Bronchial epithelial cell (primary cell): ENCODE results near the gene ARF3. TPM values are rescaled to one million over a fixed set of nuclear protein-coding genes. Genes with fewer than 3 reads are reported as not detected.

Source experiments
- DNase-seq: peaks from one replicate; pipeline ENCODE4 v3.0.0-alpha.2; 2010; ENCODE audit warnings: low read depth
- FAIRE-seq: peaks from 2 replicates; lab custom pipeline; 2011; peaks lifted over from hg19 to GRCh38; lab: Jason Lieb, UNC
- H3K27me3 ChIP-seq: 2 replicates; pipeline ENCODE4 v1.5.1; 2011; ENCODE audit warnings: low read length; ENCODE audit not compliant: control insufficient read depth, insufficient read depth
- H3K36me3 ChIP-seq: 2 replicates; pipeline ENCODE4 v1.5.1; 2011; ENCODE audit warnings: low read length; ENCODE audit not compliant: control insufficient read depth, insufficient read depth
- H3K4me3 ChIP-seq: 2 replicates; pipeline ENCODE4 v1.5.1; 2011; ENCODE audit warnings: mild to moderate bottlenecking, low read depth, low read length, control low read depth
- CTCF ChIP-seq: IDR thresholded peaks from 2 replicates; pipeline ENCODE4 v1.5.1; 2011; ENCODE audit warnings: mild to moderate bottlenecking, moderate library complexity, low read length, control low read depth, inconsistent platforms; ENCODE audit not compliant: insufficient read depth, severe bottlenecking
- total RNA-seq: library from RNA; depleted of rRNA; stranded (reverse); fragments of >200 nt; gene quantifications from 2 replicates; pipeline ENCODE4 v1.2.1, GENCODE V29; 2014

Gene ARF3
- total RNA-seq, 1 donor from 2014 or later: 30.0 TPM

GRCh38 chr12:48930475-48930874 is 26.8 kb downstream of the ARF3 start:
- no peaks in the 10 kb centered on the region for H3K27me3 ChIP-seq
- no peak overlapping the region for H3K4me3 ChIP-seq
- no peak for TF ChIP-seq CTCF
- peaks cover 13% of the 10 kb centered on the region for H3K36me3 ChIP-seq
- DNase-seq: no peak
- FAIRE-seq: no peak

DNA sequence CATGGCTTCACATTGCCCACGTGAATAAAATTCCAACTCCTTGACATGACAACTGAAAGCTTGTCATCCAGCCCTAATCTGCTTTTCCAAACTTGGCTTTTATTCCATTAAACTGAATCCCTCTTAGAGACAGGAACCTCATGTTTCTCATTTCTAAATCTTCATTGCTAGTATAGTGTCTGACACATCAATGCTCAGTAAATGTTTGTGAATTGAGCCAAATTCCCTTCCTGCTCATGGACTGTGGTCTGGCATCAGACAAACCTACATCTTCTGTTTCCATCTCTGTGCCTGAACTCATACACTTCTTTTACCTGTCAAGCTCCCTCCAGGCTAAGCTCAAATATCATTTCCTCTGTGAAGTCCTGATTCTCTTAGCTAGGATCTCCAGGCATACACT is 27.7 kb downstream of the ARF3 start:
- Histone ChIP-seq H3K36me3 (peaks cover 13% of the 10 kb centered on the region), H3K4me3 (no peak overlapping the region), H3K27me3 (no peaks in the 10 kb centered on the region)
- TF ChIP-seq CTCF: no peak
- no peak for FAIRE-seq
- no peak for DNase-seq

DNA sequence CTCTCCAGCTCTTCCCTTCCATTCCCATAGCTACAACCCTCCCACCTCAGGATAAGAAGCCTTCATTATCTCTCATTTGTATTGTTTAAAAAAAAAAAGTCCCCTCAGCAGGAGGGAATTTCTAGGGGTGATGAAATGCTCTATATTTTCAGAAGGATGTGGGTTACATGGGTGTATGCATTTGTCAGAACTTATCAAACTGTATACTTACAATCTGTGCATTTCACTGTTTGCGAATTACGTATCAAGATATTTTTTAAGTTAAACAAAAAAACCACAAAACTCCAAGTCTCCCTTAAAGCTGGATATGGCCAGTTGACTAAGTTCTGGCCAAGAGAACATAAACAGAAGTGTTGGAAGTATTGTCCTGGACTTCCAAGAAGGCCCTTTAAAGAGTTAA is 30.0 kb downstream of the ARF3 start:
- DNase-seq: no peak
- Histone ChIP-seq H3K36me3 (peaks cover 13% of the 10 kb centered on the region), H3K27me3 (no peaks in the 10 kb centered on the region), H3K4me3 (no peak overlapping the region)
- no peak for TF ChIP-seq CTCF
- FAIRE-seq: no peak

DNA sequence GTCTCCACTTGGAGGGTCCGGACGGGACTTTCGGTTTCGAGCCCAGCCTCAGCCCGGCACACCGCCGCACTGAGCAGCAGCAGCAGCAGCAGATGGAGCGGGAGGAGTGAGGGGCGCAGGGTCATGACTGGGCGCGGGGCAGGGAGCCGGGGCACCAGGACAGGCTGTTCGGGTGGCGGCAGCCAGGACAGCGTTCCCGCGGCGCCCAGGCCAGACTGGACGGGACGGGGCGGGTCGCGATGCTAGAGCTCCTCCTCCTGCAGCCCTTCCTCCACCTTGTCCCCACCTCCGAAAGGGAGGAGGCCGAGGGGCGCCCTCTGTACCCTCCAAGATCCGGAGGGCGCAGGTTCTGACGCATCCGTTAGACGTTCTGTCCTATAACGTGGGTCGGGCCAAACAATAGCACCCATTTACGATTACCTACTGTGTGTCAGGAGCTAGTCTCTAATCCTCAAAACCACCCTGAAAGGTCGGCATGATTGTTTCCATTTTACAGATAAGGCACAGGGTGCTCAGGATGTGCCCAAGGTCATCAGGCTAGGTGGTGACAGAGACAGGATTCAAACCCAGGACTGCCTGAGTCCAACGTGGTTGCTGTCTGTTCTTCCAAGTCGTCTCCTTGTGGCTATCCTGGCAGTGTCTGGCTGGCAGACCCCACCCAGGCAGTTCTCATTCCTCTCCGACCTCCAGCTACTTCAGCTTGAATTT is 31.8 kb downstream of the ARF3 start, which contains the start of gene FKBP11:
Gene FKBP11 (minus strand): TSS at position 189 of the 708 bp plus-strand sequence. CDS start 64 bp downstream, at position 125.
- no peak for TF ChIP-seq CTCF
- DNase-seq (peak; percentile 36), FAIRE-seq (no peak)
- Histone ChIP-seq H3K36me3 (peaks cover 7% of the 10 kb centered on the region), H3K4me3 (peak within 1 kb of the TSS; percentile 58), H3K27me3 (no peaks in the 10 kb centered on the region)

GRCh38 chr12:48924617-48925303 is 32.5 kb downstream of the ARF3 start:
- DNase-seq (peak; percentile 54), FAIRE-seq (no peak)
- no peaks in the 10 kb centered on the region for H3K27me3 ChIP-seq
- TF ChIP-seq CTCF: peak; percentile 70
- peak overlapping the region; percentile 58 for H3K4me3 ChIP-seq
- H3K36me3 ChIP-seq: peaks cover 7% of the 10 kb centered on the region
